OCI-M2 (cell line): ENCODE results near the gene NEK7.

Experiments
- DNase-seq: peaks from one replicate; lab custom pipeline; 2025; ENCODE audit not compliant: unreplicated experiment; lab: John Stamatoyannopoulos, UW

Gene NEK7

GRCh38 chr1:198253259-198253658, 96.5 kb downstream of the NEK7 start:
- no peak for DNase-seq

- no peak for DNase-seq
Observed at GRCh38 chr1:198253668-198254067, 96.9 kb downstream of the NEK7 start.

GRCh38 chr1:198254521-198254920, 97.7 kb downstream of the NEK7 start:
- no peak for DNase-seq

GRCh38 chr1:198254948-198255347, 98.2 kb downstream of the NEK7 start:
- DNase-seq = no peak

- no peak for DNase-seq
Observed at GRCh38 chr1:198255784-198256183, 99.0 kb downstream of the NEK7 start.

DNA sequence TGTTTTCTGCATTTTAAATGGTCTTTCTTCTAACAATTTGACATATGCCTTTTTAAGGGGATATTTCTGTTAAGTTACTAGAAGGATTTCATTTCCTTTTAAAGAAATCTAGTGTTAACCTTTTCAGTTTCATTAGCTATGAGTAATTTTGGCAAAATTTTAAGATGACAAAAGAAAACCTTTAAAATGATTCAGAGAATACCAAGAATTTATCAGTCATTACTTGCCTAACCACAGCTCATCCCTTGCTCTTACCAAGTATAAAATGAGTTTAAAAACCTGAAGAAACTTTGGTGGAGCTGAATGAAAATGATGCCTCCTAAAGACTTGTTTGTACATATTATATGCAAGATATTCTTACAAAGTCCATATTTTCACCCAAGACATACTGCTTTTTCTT, 101.7 kb downstream of the NEK7 start:
- DNase-seq = no peak

DNA sequence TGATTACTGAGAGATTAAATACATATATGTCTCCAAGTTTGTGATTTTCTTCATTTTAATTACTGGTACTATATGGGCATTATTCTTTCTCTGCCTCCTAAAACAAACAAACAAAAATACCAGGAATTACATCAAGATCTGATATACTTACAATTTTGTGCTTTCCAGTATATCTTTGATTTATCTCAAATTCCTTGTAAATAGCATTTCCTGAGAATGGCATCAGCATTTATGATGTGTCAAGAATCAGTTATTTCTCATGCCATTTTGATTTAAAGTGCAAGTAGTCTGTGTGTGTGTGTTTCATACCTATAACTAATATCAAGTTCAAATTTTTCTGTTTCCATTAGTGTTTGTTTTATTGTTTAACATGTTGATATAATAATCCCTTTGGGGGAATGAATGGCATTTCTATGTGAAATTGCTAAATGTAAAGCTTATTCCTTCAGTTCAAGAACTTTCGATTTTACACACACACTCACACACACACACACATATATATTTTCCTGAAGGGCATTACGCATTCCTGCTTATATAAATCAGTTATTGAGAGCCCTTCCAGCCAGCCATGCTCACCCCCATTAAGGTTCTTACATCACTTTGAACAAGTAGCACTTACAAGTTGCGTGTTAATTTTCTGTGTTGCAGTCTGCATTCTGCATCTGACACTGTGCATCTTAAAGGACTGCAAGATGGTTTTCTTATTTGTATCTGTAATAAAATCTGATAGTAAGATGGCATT, 102.7 kb downstream of the NEK7 start:
- no peak for DNase-seq

- DNase-seq = no peak
Observed at GRCh38 chr1:198261886-198262285, 105.1 kb downstream of the NEK7 start.

GRCh38 chr1:198263186-198263585, 106.4 kb downstream of the NEK7 start:
- no peak for DNase-seq

DNA sequence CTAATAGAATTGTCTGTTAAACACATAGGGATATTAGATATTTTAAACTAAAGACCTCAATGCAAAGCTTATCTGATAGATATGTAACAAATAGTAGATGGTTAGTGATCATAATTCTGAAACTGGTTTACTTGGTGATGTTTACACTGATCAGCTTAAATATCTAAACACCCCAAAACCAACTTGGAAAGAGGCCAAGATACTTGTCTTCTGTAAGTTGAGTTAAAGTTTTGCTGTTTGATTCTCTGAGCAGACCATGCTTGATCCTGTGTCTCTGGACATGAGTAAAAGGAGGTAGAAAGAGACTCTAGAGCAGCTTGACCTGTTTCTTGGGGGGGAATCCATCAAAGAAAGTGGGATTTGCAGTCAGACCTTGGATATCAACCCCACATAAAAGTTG, 107.5 kb downstream of the NEK7 start:
- DNase-seq = no peak

DNA sequence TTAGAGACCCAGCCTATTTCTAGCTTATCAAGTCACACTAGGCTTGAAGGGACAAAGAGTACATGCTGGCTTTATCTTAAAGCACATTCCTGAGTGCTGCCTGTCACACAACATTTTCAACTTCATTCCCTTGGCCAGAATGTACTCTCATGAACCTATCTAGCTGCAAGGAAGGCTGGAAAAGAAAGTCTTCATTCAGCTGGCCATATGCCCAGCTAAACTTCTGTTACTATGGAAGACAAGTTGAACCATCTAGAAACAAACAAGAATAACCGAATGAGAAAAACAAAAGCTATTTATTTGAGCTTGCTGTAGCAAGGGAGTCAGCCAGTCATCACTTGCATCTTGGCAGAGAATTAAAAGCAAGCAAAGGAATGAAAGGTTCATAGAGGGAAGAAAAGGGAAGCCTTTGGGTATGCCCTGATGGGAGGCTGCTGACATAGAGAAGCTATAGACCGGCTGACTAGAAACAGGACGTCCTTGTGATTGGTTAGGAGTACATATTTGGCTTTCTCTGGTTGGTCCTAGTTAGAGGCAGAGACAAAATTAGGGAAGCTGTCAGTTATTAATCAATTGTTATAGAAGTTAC, 108.4 kb downstream of the NEK7 start:
- peak; percentile 14 for DNase-seq

- DNase-seq = no peak
Observed at GRCh38 chr1:198267056-198267455, 110.3 kb downstream of the NEK7 start.

DNA sequence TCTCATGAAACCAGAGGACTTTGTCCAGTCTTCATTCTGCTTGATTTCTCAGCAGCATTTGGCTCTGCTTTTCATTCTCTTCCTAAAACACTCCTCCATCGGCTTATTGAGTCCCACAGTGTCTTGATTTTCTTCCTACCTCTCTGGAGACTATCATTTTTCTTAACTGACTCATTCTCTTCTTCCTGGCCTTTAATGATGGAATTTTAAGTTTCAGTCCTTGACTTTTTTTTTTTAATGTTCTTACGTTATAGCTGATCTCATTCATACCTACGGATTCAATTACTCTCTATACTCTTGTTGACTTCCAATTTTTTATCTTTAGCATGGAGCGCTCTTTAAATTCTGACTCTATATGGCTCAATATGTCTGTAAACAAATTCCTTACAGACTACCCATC, 111.1 kb downstream of the NEK7 start:
- DNase-seq = no peak

GRCh38 chr1:198268784-198269645, 112.2 kb downstream of the NEK7 start:
- DNase-seq = no peak

GRCh38 chr1:198269646-198269940, 112.8 kb downstream of the NEK7 start:
- no peak for DNase-seq

DNA sequence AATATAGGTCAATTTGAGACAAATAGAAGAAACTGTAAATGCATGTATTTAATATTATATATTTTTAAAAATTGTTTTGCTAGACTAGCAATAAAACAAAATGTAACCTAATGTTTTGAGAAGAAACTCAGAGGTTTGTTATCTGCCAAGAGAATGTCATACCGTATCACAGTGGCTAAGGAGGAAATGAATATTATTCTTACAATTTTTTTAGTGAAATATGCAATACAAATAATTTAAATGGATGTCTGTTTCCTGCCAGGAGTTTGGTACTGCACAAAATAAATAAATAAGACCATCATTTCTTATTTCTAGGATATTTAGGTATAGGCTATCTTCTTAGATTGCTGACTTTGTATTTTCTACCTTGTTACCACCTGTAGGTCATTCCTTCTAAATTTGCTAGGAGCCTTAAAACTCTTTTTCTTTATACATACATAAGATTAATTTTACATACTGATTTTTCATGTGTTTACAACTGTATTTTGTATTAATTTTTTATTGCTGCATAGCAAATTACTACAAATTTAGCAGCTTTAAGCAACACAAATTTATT, 113.6 kb downstream of the NEK7 start:
- no peak for DNase-seq

GRCh38 chr1:198271467-198271866, 114.7 kb downstream of the NEK7 start:
- DNase-seq = no peak

DNA sequence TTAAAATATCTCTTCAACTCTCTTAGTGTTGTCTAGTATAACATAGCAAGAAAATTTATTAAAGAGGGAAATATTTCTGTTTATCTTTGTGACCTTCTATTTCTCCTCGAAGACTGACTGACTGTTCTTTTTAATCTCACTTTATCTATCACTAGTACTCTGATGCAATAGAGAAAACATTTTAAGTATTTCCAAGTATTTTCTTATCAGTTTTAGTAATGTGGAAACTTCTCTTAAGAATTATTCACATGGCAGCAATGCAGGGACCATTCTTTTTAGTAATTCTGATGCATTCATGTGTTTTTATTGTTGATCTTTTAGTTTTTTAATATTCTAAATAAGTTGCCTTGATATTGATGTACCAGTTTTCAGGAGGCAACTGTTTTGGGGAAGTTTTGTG, 115.7 kb downstream of the NEK7 start:
- no peak for DNase-seq

- DNase-seq = no peak
Observed at GRCh38 chr1:198273748-198274295, 117.0 kb downstream of the NEK7 start.

GRCh38 chr1:198275597-198275996, 118.8 kb downstream of the NEK7 start:
- no peak for DNase-seq

- no peak for DNase-seq
Observed at GRCh38 chr1:198276241-198276640, 119.4 kb downstream of the NEK7 start.

GRCh38 chr1:198278943-198279342, 122.1 kb downstream of the NEK7 start:
- no peak for DNase-seq
